ENCODE data around the gene LSM5. TPM values are rescaled to one million over a fixed set of nuclear protein-coding genes. Genes with fewer than 3 reads are reported as not detected.

The LSM5 gene
- total RNA-seq, 1 experiment from 2014 or later, result 108 TPM

DNA sequence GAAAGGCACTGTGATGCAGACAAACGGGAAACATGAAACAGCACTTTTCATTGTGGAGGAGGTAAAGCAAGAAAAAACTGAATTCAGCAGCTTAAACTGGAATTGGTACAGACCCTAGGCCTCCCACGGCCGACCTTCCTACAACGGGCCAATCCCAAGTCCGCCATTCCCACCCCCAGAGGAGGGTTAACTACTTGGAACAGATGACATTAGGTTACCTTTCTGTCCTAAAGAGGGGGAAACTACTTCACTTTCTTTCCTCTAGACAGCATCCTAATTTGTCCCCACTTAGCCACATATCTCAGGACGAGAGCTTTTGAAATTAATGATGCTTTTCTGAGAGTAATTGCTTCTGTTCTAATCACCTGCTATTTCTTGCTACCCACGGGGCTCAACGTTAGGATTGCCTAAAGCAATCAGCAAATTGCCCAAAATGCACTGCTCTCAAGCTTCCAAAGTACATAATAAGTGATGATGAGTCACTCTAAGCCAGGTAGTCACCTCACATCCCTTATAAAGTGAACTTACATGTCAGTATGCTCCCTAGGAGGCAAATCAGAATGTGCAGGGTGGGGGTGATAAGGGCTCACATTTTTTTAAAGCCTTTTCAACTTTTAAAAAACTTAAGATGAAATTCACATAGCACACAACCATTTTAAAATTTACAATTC, 36.7 kb downstream of the LSM5 start:
- Mint-ChIP-seq H3K4me3 (no peak overlapping the region), H3K27ac (no peak overlapping the region), H3K4me1 (peaks cover 3% of the 10 kb centered on the region in 2 experiments; a peak in 1 of 4 replicates), H3K27me3 (ENCODE audit: low read depth) (no peaks in the 10 kb centered on the region), H3K9me3 (no peaks in the 10 kb centered on the region; a peak in 2 of 5 replicates), H3K36me3 (ENCODE audit: insufficient read depth in 1 of 3, low read depth in 3 of 3) (peaks cover 2 to 17% (median 11%) of the 10 kb centered on the region in 3 experiments; a peak in 4 of 7 replicates)
- H4K8ac ChIP-seq (replicated peaks; ENCODE audit: insufficient read length, low read depth, low read length), result no peak overlapping the region
- no peak for DNase-seq
- H3K27ac ChIP-seq (ENCODE audit: insufficient read length, low read depth, low read length), result no peak overlapping the region
- no peak overlapping the region for H2BK20ac ChIP-seq (ENCODE audit: low read depth, low read length, poor library complexity, severe bottlenecking)
- no CpG with 5 or more reads among the region's 8 CpGs for WGBS (ENCODE audit: extremely low coverage, insufficient read length, low lambda C conversion rate)
- no peak overlapping the region for H3K14ac ChIP-seq (ENCODE audit: insufficient read depth, low read length)
- TF ChIP-seq, protein P1, sequence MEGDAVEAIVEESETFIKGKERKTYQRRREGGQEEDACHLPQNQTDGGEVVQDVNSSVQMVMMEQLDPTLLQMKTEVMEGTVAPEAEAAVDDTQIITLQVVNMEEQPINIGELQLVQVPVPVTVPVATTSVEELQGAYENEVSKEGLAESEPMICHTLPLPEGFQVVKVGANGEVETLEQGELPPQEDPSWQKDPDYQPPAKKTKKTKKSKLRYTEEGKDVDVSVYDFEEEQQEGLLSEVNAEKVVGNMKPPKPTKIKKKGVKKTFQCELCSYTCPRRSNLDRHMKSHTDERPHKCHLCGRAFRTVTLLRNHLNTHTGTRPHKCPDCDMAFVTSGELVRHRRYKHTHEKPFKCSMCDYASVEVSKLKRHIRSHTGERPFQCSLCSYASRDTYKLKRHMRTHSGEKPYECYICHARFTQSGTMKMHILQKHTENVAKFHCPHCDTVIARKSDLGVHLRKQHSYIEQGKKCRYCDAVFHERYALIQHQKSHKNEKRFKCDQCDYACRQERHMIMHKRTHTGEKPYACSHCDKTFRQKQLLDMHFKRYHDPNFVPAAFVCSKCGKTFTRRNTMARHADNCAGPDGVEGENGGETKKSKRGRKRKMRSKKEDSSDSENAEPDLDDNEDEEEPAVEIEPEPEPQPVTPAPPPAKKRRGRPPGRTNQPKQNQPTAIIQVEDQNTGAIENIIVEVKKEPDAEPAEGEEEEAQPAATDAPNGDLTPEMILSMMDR (conservative IDR thresholded peaks at IDR 0.05), result no peak
- H3K79me2 ChIP-seq (ENCODE audit: insufficient read depth, low read length), result no peaks in the 10 kb centered on the region
- H3K23me2 ChIP-seq (ENCODE audit: insufficient read length, low read depth, low read length, poor library complexity, severe bottlenecking), result no peaks in the 10 kb centered on the region
- H3K4ac ChIP-seq (ENCODE audit: low read depth, low read length), result no peak overlapping the region
- no peak overlapping the region for H2BK12ac ChIP-seq (ENCODE audit: insufficient read length, low read depth, low read length)
- no peak overlapping the region for H3T11ph ChIP-seq (ENCODE audit: low read length)
- H3K79me1 ChIP-seq (ENCODE audit: insufficient read depth, low read depth, low read length, poor library complexity, severe bottlenecking), result no peaks in the 10 kb centered on the region
- H3K18ac ChIP-seq (ENCODE audit: insufficient read length, low read depth, low read length), result no peak overlapping the region
- H3K4me2 ChIP-seq (ENCODE audit: insufficient read depth, insufficient read length, low read length), result no peak overlapping the region
- H4K91ac ChIP-seq (ENCODE audit: insufficient read length, low read depth, low read length), result no peak overlapping the region
- H2BK5ac ChIP-seq (ENCODE audit: insufficient read length, low read length), result no peak overlapping the region
- H3K27me3 ChIP-seq (ENCODE audit: insufficient read depth, low read length), result no peaks in the 10 kb centered on the region
- no peaks in the 10 kb centered on the region for H4K20me1 ChIP-seq (ENCODE audit: control insufficient read depth, insufficient read depth, insufficient read length)
- H2AFZ ChIP-seq (ENCODE audit: low read length), result no peak overlapping the region
- no peak overlapping the region for H3K56ac ChIP-seq (ENCODE audit: insufficient read length, low read depth, low read length)
- H2BK120ac ChIP-seq (ENCODE audit: low read depth, low read length, poor library complexity, severe bottlenecking), result no peak overlapping the region
- no peak overlapping the region for H3K23ac ChIP-seq (ENCODE audit: insufficient read length, low read depth, low read length)
- no peak overlapping the region for H3K9ac ChIP-seq (ENCODE audit: extremely low read depth, insufficient read length, low read length)
- no peaks in the 10 kb centered on the region for H3K9me3 ChIP-seq (ENCODE audit: control insufficient read depth, low read depth, low read length)
- H2BK15ac ChIP-seq (ENCODE audit: low read depth, low read length), result no peak overlapping the region
- no peaks in the 10 kb centered on the region for H3K4me1 ChIP-seq (ENCODE audit: insufficient read depth, low read length)
- no peak overlapping the region for H4K5ac ChIP-seq (ENCODE audit: insufficient read length, low read depth, low read length)
- H2AK5ac ChIP-seq (ENCODE audit: insufficient read length, low read length), result no peak overlapping the region

All from H9 (cell line).